NCI-H1436 (cell line): ENCODE data around the gene YWHAE.
"Not testable (repeated sequence)": the region's sequence is repeated elsewhere in the genome, so short reads cannot be mapped to it uniquely, and the experiment has no call there.

ENCODE experiments used
- DNase-seq: peaks from one replicate; lab custom pipeline; 2025; lab: John Stamatoyannopoulos, UW

Gene YWHAE

GRCh38 chr17:1373707-1374237, 26.2 kb downstream of the YWHAE start:
- DNase-seq: no peak

GRCh38 chr17:1372618-1373017, 27.4 kb downstream of the YWHAE start:
- no peak for DNase-seq

GRCh38 chr17:1371893-1372590, 28.0 kb downstream of the YWHAE start:
- DNase-seq: no peak

- no peak for DNase-seq
Measured at GRCh38 chr17:1368588-1368987, 31.4 kb downstream of the YWHAE start.

GRCh38 chr17:1367351-1367745, 32.7 kb downstream of the YWHAE start:
- DNase-seq: no peak

GRCh38 chr17:1366234-1366633, 33.8 kb downstream of the YWHAE start:
- no peak for DNase-seq

- DNase-seq: peak; percentile 79
Measured at GRCh38 chr17:1365445-1366039, 34.5 kb downstream of the YWHAE start.

GRCh38 chr17:1362964-1363363, 37.1 kb downstream of the YWHAE start:
- DNase-seq: no peak

- DNase-seq: no peak
Measured at GRCh38 chr17:1362065-1362848, 37.8 kb downstream of the YWHAE start.

- no peak for DNase-seq
Measured at GRCh38 chr17:1360975-1361374, 39.0 kb downstream of the YWHAE start.

- not testable (repeated sequence) for DNase-seq
Measured at GRCh38 chr17:1360315-1360714, 39.7 kb downstream of the YWHAE start.

- no peak for DNase-seq
Measured at GRCh38 chr17:1354030-1354429, 46.0 kb downstream of the YWHAE start.

GRCh38 chr17:1352530-1352929, 47.5 kb downstream of the YWHAE start:
- not testable (repeated sequence) for DNase-seq

GRCh38 chr17:1351971-1352370, 48.1 kb downstream of the YWHAE start:
- DNase-seq: no peak

- DNase-seq: no peak
Measured at GRCh38 chr17:1351275-1351674, 48.7 kb downstream of the YWHAE start.

- no peak for DNase-seq
Measured at GRCh38 chr17:1347589-1348323, 52.3 kb downstream of the YWHAE start.

- DNase-seq: no peak
Measured at GRCh38 chr17:1344521-1344920, 55.5 kb downstream of the YWHAE start.

GRCh38 chr17:1343554-1343953, 56.5 kb downstream of the YWHAE start:
- no peak for DNase-seq

- no peak for DNase-seq
Measured at GRCh38 chr17:1340371-1340770, 59.7 kb downstream of the YWHAE start.

GRCh38 chr17:1331708-1332107, 68.3 kb downstream of the YWHAE start:
- no peak for DNase-seq

- no peak for DNase-seq
Measured at GRCh38 chr17:1329745-1330343, 70.2 kb downstream of the YWHAE start.

- DNase-seq: no peak
Measured at GRCh38 chr17:1328437-1328836, 71.6 kb downstream of the YWHAE start.
